HG03460 (cell line): ENCODE measurements around the gene BLMH.

ENCODE experiments used
- ATAC-seq: cut with Tn5 transposase; IDR thresholded peaks from one replicate; pipeline ENCODE4 v1.9.1; 2021; ENCODE audit not compliant: unreplicated experiment

BLMH gene

GRCh38 chr17:30251931-30252330, 39.8 kb downstream of the BLMH start:
- ATAC-seq: no peak

GRCh38 chr17:30249460-30249859, 42.3 kb downstream of the BLMH start:
- ATAC-seq: no peak

GRCh38 chr17:30248786-30249185, 43.0 kb downstream of the BLMH start:
- ATAC-seq: no peak

- no peak for ATAC-seq
Measured at GRCh38 chr17:30246460-30246859, 45.3 kb downstream of the BLMH start.

- ATAC-seq: no peak
Measured at GRCh38 chr17:30244853-30245385, 46.8 kb downstream of the BLMH start.

GRCh38 chr17:30243568-30243967, 48.2 kb downstream of the BLMH start:
- no peak for ATAC-seq

GRCh38 chr17:30243002-30243401, 48.7 kb downstream of the BLMH start:
- no peak for ATAC-seq

GRCh38 chr17:30241051-30241450, 50.7 kb downstream of the BLMH start:
- ATAC-seq: no peak

GRCh38 chr17:30240177-30240576, 51.6 kb downstream of the BLMH start:
- ATAC-seq: no peak

GRCh38 chr17:30239089-30239462, 52.7 kb downstream of the BLMH start:
- ATAC-seq: no peak

- no peak for ATAC-seq
Measured at GRCh38 chr17:30238387-30239088, 53.2 kb downstream of the BLMH start.

GRCh38 chr17:30238003-30238344, 53.8 kb downstream of the BLMH start:
- no peak for ATAC-seq

GRCh38 chr17:30237296-30238002, 54.3 kb downstream of the BLMH start:
- ATAC-seq: no peak

- no peak for ATAC-seq
Measured at GRCh38 chr17:30236766-30237165, 55.0 kb downstream of the BLMH start.

GRCh38 chr17:30236297-30236624, 55.5 kb downstream of the BLMH start:
- ATAC-seq: no peak

- ATAC-seq: no peak
Measured at GRCh38 chr17:30235386-30236296, 56.1 kb downstream of the BLMH start, which contains the start of gene SLC6A4. TSS of gene SLC6A4 (minus strand) at chr17:30235697. CDS start at chr17:30221958, 13,739 bp downstream.

GRCh38 chr17:30234964-30235363, 56.8 kb downstream of the BLMH start:
- peak; percentile 60 for ATAC-seq

- no peak for ATAC-seq
Measured at GRCh38 chr17:30234296-30234695, 57.4 kb downstream of the BLMH start.

- no peak for ATAC-seq
Measured at GRCh38 chr17:30232824-30233427, 58.8 kb downstream of the BLMH start.

- no peak for ATAC-seq
Measured at GRCh38 chr17:30232015-30232823, 59.5 kb downstream of the BLMH start.
